Activated B cell treated with CpG ODN at 0.5 μM for 24 hours (primary cell): Measurements from ENCODE around the gene FAM53A. TPM values are rescaled to one million over a fixed set of nuclear protein-coding genes. Genes with fewer than 3 reads are reported as not detected.

Experiments
- ATAC-seq: fragments of 200-7000 bp; cut with Tn5 transposase; one replicate; pipeline ENCODE4 v1.10.0; 2021; ENCODE audit warnings: low read depth, mild to moderate bottlenecking, moderate library complexity
- CTCF ChIA-PET: fragments of 350-600 bp; sonication (Branson Sonifier 250); formaldehyde crosslinking; loops from one replicate; lab custom pipeline; 2021; ENCODE audit warnings: antibody characterized with exemption; lab: Charles Lee
- POLR2A ChIA-PET: fragments of 350-600 bp; sonication (Branson Sonifier 250); formaldehyde crosslinking; loops from one replicate; lab custom pipeline; 2021; ENCODE audit warnings: antibody characterized with exemption; lab: Charles Lee
- DNase-seq: peaks from one replicate; pipeline ENCODE4 v3.0.0; 2022
- H3K27ac Mint-ChIP-seq: one replicate; pipeline ENCODE4 v1.8.0; 2020; ENCODE audit warnings: mixed read lengths
- H3K27me3 Mint-ChIP-seq: one replicate; pipeline ENCODE4 v1.8.0; 2021; ENCODE audit warnings: mixed read lengths
- H3K36me3 Mint-ChIP-seq: one replicate; pipeline ENCODE4 v1.8.0; 2021; ENCODE audit warnings: low read depth, mixed read lengths
- H3K4me1 Mint-ChIP-seq: one replicate; pipeline ENCODE4 v1.8.0; 2021; ENCODE audit warnings: mixed read lengths
- H3K4me3 Mint-ChIP-seq: one replicate; pipeline ENCODE4 v1.8.0; 2020; ENCODE audit warnings: mild to moderate bottlenecking, mixed read lengths
- H3K9me3 Mint-ChIP-seq: one replicate; pipeline ENCODE4 v1.8.0; 2020; ENCODE audit warnings: mixed read lengths
- intact Hi-C: fragments of 100-400 bp; cut with micrococcal nuclease; formaldehyde crosslinking; loops from one replicate; pipeline ENCODE4 v1.15.1; 2024
- total RNA-seq: library from RNA; stranded (reverse); gene quantifications from 2 replicates; pipeline ENCODE4 v1.2.3, GENCODE V29; 2022
- TF ChIP-seq, protein P1 (sequence below): fragments of 200-600 bp; IDR thresholded peaks from one replicate; pipeline ENCODE4 v1.8.0; 2022; ENCODE audit warnings: antibody characterized with exemption, mild to moderate bottlenecking

FAM53A gene
- total RNA-seq, 1 donor from 2014 or later, result 1.2 TPM

DNA sequence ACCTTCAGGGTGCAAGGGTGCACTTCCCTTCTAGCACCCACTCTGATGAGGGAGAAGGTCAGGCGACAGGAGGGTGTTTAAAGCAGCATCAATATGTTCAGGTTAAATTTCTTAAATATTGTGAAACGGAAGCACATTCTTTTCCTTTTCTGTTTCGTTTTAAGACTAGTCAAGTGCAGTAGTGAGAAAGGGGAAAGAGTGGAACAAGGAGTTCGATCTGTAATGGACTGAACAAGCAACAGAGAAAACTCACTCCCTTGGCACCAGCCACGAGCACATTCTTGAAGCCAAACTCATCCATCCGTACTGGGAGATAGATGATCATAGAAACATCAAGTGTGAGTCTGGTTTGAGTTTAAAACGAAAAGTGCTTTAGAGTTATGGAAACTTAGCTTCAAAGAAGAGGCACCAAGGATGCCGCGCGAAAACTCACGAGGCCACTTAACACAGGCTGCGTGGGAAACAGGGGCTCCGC is 815 bp downstream of the FAM53A start:
- POLR2A ChIA-PET, result interaction anchor here (1.0 to 1.4 kb wide), 2 partner anchors 29 to 38 kb away, joined by 3 to 5 read pairs; partner anchors contain the start of genes SLBP, TACC3 and TMEM129
- intact Hi-C loops, result loop anchor here (10.0 kb wide), 1 partner anchor 1348 kb away; the partner anchor contains the start of gene ZNF141
- TF ChIP-seq, protein P1, sequence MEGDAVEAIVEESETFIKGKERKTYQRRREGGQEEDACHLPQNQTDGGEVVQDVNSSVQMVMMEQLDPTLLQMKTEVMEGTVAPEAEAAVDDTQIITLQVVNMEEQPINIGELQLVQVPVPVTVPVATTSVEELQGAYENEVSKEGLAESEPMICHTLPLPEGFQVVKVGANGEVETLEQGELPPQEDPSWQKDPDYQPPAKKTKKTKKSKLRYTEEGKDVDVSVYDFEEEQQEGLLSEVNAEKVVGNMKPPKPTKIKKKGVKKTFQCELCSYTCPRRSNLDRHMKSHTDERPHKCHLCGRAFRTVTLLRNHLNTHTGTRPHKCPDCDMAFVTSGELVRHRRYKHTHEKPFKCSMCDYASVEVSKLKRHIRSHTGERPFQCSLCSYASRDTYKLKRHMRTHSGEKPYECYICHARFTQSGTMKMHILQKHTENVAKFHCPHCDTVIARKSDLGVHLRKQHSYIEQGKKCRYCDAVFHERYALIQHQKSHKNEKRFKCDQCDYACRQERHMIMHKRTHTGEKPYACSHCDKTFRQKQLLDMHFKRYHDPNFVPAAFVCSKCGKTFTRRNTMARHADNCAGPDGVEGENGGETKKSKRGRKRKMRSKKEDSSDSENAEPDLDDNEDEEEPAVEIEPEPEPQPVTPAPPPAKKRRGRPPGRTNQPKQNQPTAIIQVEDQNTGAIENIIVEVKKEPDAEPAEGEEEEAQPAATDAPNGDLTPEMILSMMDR, result no peak
- H3K4me1 Mint-ChIP-seq, result peaks cover 10% of the 10 kb centered on the region
- no peaks in the 10 kb centered on the region for H3K9me3 Mint-ChIP-seq
- no peaks in the 10 kb centered on the region for H3K36me3 Mint-ChIP-seq
- peak overlapping the region; percentile 69 for H3K27ac Mint-ChIP-seq
- no peak for DNase-seq
- peak overlapping the region; percentile 86 for H3K4me3 Mint-ChIP-seq
- CTCF ChIA-PET, result interaction anchor here (2.8 kb wide), 1 partner anchor 10 kb away, joined by 8 read pairs; no protein-coding TSS in a partner anchor
- no peak for ATAC-seq
- H3K27me3 Mint-ChIP-seq, result no peaks in the 10 kb centered on the region

- TF ChIP-seq, protein P1, result no peak
- DNase-seq, result no peak
Measured at GRCh38 chr4:1682860-1683259, 1.3 kb downstream of the FAM53A start.

DNA sequence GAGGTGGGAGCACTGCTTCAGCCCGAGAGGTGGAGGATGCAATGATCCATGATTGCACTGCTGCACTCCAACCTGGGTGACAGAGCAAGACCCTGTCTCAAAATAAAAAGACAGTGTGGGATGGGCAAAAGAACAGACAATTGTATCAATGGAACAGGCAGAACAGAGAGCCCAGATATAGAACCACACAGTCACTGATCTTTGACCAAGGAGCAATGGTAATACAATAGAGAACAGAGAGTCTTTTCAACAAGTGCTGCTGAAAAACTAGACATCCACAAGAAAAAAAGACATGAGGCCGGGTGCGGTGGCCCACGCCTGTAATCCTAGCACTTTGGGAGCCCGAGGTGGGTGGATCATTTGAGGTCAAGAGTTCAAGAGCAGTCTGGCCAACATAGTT is 5.9 kb downstream of the FAM53A start:
- Mint-ChIP-seq H3K4me3 (no peak overlapping the region), H3K4me1 (peaks cover 6% of the 10 kb centered on the region), H3K27me3 (no peaks in the 10 kb centered on the region), H3K9me3 (no peaks in the 10 kb centered on the region), H3K27ac (no peak overlapping the region), H3K36me3 (no peaks in the 10 kb centered on the region)
- TF ChIP-seq, protein P1, result no peak
- no peak for DNase-seq
- ChIA-PET POLR2A (no interaction called here), CTCF (no interaction called here)
- ATAC-seq, result no peak
- intact Hi-C loops, result no loop called here

More at GRCh38 chr4:1682860-1683259, 1.3 kb downstream of the FAM53A start:
- ATAC-seq, result no peak
- Mint-ChIP-seq H3K36me3 (no peaks in the 10 kb centered on the region), H3K9me3 (no peaks in the 10 kb centered on the region), H3K27me3 (no peaks in the 10 kb centered on the region), H3K27ac (peak overlapping the region; percentile 69), H3K4me3 (peak overlapping the region; percentile 86), H3K4me1 (peaks cover 10% of the 10 kb centered on the region)
- intact Hi-C loops, result loop anchor here (10.0 kb wide), 1 partner anchor 1348 kb away; the partner anchor contains the start of gene ZNF141
- POLR2A ChIA-PET, result interaction anchor here (1.0 to 1.4 kb wide), 2 partner anchors 30 to 39 kb away, joined by 3 to 5 read pairs; partner anchors contain the start of genes SLBP, TACC3 and TMEM129
- CTCF ChIA-PET, result interaction anchor here (2.8 kb wide), 1 partner anchor 10 kb away, joined by 8 read pairs; no protein-coding TSS in a partner anchor

DNA sequence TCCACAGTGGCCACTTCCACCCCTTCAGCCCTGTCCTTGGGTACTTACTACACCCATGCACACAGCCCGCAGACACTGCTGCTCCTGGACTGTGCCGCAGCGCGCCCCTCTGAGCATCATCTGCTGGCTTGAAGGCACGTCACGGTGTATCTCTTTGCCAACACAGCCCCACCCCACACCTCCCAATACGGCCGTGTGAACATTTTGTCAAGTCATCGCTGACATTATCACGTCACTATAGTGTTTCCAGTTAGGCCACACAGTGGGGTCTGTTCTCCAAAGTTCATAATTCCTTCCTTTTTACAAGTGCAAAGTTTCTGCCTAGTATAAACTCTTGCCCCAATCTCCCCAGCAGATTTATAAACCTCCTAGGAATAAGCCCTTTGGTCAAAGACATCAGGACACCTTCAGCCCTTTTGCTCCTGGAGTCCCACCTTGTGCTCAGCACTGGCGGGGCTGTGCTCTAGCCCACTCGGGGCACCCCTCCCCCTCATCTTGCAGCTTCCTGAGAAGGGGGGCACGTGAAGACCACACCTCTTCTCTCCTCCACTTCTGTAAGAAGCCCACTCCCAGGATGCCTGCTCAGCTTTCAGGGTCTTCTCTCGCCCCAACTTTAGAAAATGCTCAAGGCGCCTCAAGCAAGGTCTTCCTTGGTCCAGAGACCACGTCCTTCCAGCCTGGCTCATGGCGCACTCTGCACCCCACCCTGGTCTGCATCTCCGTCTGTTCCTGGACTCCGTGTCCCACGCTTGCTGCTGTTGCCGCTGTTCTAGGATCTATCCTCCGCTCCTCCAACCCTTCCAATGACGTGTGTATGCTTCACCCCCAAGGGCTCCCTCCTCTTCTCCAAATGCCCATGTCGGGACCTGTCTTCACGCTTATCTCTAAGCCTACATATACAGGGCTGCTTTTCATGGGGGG is 7.2 kb downstream of the FAM53A start:
- TF ChIP-seq, protein P1, result no peak
- Mint-ChIP-seq H3K27me3 (no peaks in the 10 kb centered on the region), H3K4me3 (no peak overlapping the region), H3K9me3 (no peaks in the 10 kb centered on the region), H3K27ac (no peak overlapping the region), H3K36me3 (no peaks in the 10 kb centered on the region), H3K4me1 (no peaks in the 10 kb centered on the region)
- POLR2A ChIA-PET, result no interaction called here
- CTCF ChIA-PET, result no interaction called here
- intact Hi-C loops, result no loop called here
- no peak for DNase-seq
- ATAC-seq, result no peak

- H3K4me1 Mint-ChIP-seq, result no peaks in the 10 kb centered on the region
- CTCF ChIA-PET, result no interaction called here
- DNase-seq, result no peak
- intact Hi-C loops, result no loop called here
- no peaks in the 10 kb centered on the region for H3K9me3 Mint-ChIP-seq
- no peak overlapping the region for H3K4me3 Mint-ChIP-seq
- H3K36me3 Mint-ChIP-seq, result no peaks in the 10 kb centered on the region
- H3K27me3 Mint-ChIP-seq, result no peaks in the 10 kb centered on the region
- TF ChIP-seq, protein P1, result no peak
- H3K27ac Mint-ChIP-seq, result no peak overlapping the region
- no peak for ATAC-seq
- POLR2A ChIA-PET, result no interaction called here
Measured at GRCh38 chr4:1675802-1676137, 8.3 kb downstream of the FAM53A start.
